Stimulated activated CD8-positive, alpha-beta memory T cell treated with anti-CD3 and anti-CD28 coated beads, Interleukin-12 subunit alpha, Interleukin-12 subunit beta, amount 100 ng/mL, for 1 hour (primary cell): ENCODE data around the gene CCDC169.
"Not testable (repeated sequence)": the region's sequence is repeated elsewhere in the genome, so short reads cannot be mapped to it uniquely, and the experiment has no call there.

Experiments used
- DNase-seq: peaks from one replicate; pipeline ENCODE4 v3.0.0-alpha.2; 2020; ENCODE audit warnings: low read depth

The CCDC169 gene

GRCh38 chr13:36313047-36313969 lies 15.7 kb upstream of the CCDC169 start:
- DNase-seq = no peak

GRCh38 chr13:36310417-36311108 lies 12.9 kb upstream of the CCDC169 start:
- DNase-seq = no peak

- DNase-seq = no peak
These were observed 4.7 kb upstream of the CCDC169 start for GRCh38 chr13:36302289-36302688.

GRCh38 chr13:36299469-36299868 lies 1.9 kb upstream of the CCDC169 start:
- not testable (repeated sequence) for DNase-seq

GRCh38 chr13:36298535-36299068 lies 988 bp upstream of the CCDC169 start:
- DNase-seq = no peak

- DNase-seq = no peak
These were observed 3.5 kb downstream of the CCDC169 start for GRCh38 chr13:36294096-36294495.

GRCh38 chr13:36293497-36293896 lies 4.1 kb downstream of the CCDC169 start:
- DNase-seq = no peak

- no peak for DNase-seq
These were observed 8.7 kb downstream of the CCDC169 start for GRCh38 chr13:36288794-36289391.

GRCh38 chr13:36286006-36286405 lies 11.6 kb downstream of the CCDC169 start:
- no peak for DNase-seq

GRCh38 chr13:36282821-36283432 lies 14.7 kb downstream of the CCDC169 start:
- no peak for DNase-seq

- no peak for DNase-seq
These were observed 22.2 kb downstream of the CCDC169 start for GRCh38 chr13:36275190-36276002.

- no peak for DNase-seq
These were observed 24.2 kb downstream of the CCDC169 start for GRCh38 chr13:36273431-36273830.

- no peak for DNase-seq
These were observed 35.6 kb downstream of the CCDC169 start for GRCh38 chr13:36261976-36262375.

- no peak for DNase-seq
These were observed 36.6 kb downstream of the CCDC169 start for GRCh38 chr13:36261011-36261410.

GRCh38 chr13:36259361-36260137 lies 38.1 kb downstream of the CCDC169 start:
- no peak for DNase-seq

GRCh38 chr13:36258831-36259230 lies 38.8 kb downstream of the CCDC169 start:
- DNase-seq = no peak

- DNase-seq = no peak
These were observed 46.1 kb downstream of the CCDC169 start for GRCh38 chr13:36251526-36251925.

GRCh38 chr13:36251017-36251416 lies 46.6 kb downstream of the CCDC169 start:
- DNase-seq = no peak

GRCh38 chr13:36248700-36249099 lies 48.9 kb downstream of the CCDC169 start:
- no peak for DNase-seq

- DNase-seq = no peak
These were observed 52.6 kb downstream of the CCDC169 start for GRCh38 chr13:36244990-36245389.
